Rectal smooth muscle tissue (tissue), 1 donor: ENCODE data around the gene ATP10B.

ENCODE experiments used
- H3K27ac ChIP-seq: one replicate; pipeline ENCODE4 v1.7.0; 2013; ENCODE audit warnings: low read depth, low read length, inconsistent platforms
- H3K27me3 ChIP-seq: one replicate; pipeline ENCODE4 v1.7.0; 2013; ENCODE audit warnings: low read length; ENCODE audit not compliant: control insufficient read depth, insufficient read depth
- H3K36me3 ChIP-seq: one replicate; pipeline ENCODE4 v1.7.0; 2013; ENCODE audit warnings: low read length; ENCODE audit not compliant: control insufficient read depth, insufficient read depth
- H3K4me1 ChIP-seq: one replicate; pipeline ENCODE4 v1.7.0; 2013; ENCODE audit warnings: low read length; ENCODE audit not compliant: control insufficient read depth, insufficient read depth
- H3K4me3 ChIP-seq: one replicate; pipeline ENCODE4 v1.7.0; 2013; ENCODE audit warnings: low read length
- H3K9ac ChIP-seq: one replicate; pipeline ENCODE4 v1.7.0; 2013; ENCODE audit warnings: low read length

The ATP10B gene

GRCh38 chr5:160772854-160773253, 79.2 kb downstream of the ATP10B start:
- Histone ChIP-seq H3K27ac (no peak overlapping the region), H3K9ac (no peak overlapping the region), H3K27me3 (no peaks in the 10 kb centered on the region), H3K36me3 (no peaks in the 10 kb centered on the region), H3K4me3 (no peak overlapping the region), H3K4me1 (no peaks in the 10 kb centered on the region)

- H3K4me1 ChIP-seq, result no peaks in the 10 kb centered on the region
- no peak overlapping the region for H3K27ac ChIP-seq
- H3K9ac ChIP-seq, result no peak overlapping the region
- H3K27me3 ChIP-seq, result no peaks in the 10 kb centered on the region
- H3K4me3 ChIP-seq, result no peak overlapping the region
- H3K36me3 ChIP-seq, result no peaks in the 10 kb centered on the region
Observed at GRCh38 chr5:160770718-160771117, 81.3 kb downstream of the ATP10B start.

- H3K4me3 ChIP-seq, result no peak overlapping the region
- no peaks in the 10 kb centered on the region for H3K4me1 ChIP-seq
- H3K36me3 ChIP-seq, result no peaks in the 10 kb centered on the region
- H3K27ac ChIP-seq, result no peak overlapping the region
- no peak overlapping the region for H3K9ac ChIP-seq
- H3K27me3 ChIP-seq, result no peaks in the 10 kb centered on the region
Observed at GRCh38 chr5:160769301-160769700, 82.7 kb downstream of the ATP10B start.

- Histone ChIP-seq H3K9ac (no peak overlapping the region), H3K27ac (no peak overlapping the region), H3K4me3 (no peak overlapping the region), H3K36me3 (no peaks in the 10 kb centered on the region), H3K27me3 (no peaks in the 10 kb centered on the region), H3K4me1 (no peaks in the 10 kb centered on the region)
Observed at GRCh38 chr5:160767062-160767461, 84.9 kb downstream of the ATP10B start.

- no peak overlapping the region for H3K9ac ChIP-seq
- no peaks in the 10 kb centered on the region for H3K27me3 ChIP-seq
- no peak overlapping the region for H3K27ac ChIP-seq
- no peaks in the 10 kb centered on the region for H3K36me3 ChIP-seq
- H3K4me3 ChIP-seq, result no peak overlapping the region
- H3K4me1 ChIP-seq, result no peaks in the 10 kb centered on the region
Observed at GRCh38 chr5:160760008-160760407, 92.0 kb downstream of the ATP10B start.

- no peaks in the 10 kb centered on the region for H3K36me3 ChIP-seq
- H3K27me3 ChIP-seq, result no peaks in the 10 kb centered on the region
- H3K4me3 ChIP-seq, result no peak overlapping the region
- no peak overlapping the region for H3K27ac ChIP-seq
- no peaks in the 10 kb centered on the region for H3K4me1 ChIP-seq
- H3K9ac ChIP-seq, result no peak overlapping the region
Observed at GRCh38 chr5:160757194-160757593, 94.8 kb downstream of the ATP10B start.

GRCh38 chr5:160750938-160751657, 100.9 kb downstream of the ATP10B start:
- H3K4me3 ChIP-seq, result no peak overlapping the region
- H3K27me3 ChIP-seq, result no peaks in the 10 kb centered on the region
- no peak overlapping the region for H3K27ac ChIP-seq
- H3K9ac ChIP-seq, result no peak overlapping the region
- H3K36me3 ChIP-seq, result no peaks in the 10 kb centered on the region
- no peaks in the 10 kb centered on the region for H3K4me1 ChIP-seq

GRCh38 chr5:160749682-160750081, 102.3 kb downstream of the ATP10B start:
- Histone ChIP-seq H3K27me3 (no peaks in the 10 kb centered on the region), H3K4me3 (no peak overlapping the region), H3K4me1 (no peaks in the 10 kb centered on the region), H3K9ac (no peak overlapping the region), H3K36me3 (no peaks in the 10 kb centered on the region), H3K27ac (no peak overlapping the region)

- Histone ChIP-seq H3K27ac (no peak overlapping the region), H3K4me1 (no peaks in the 10 kb centered on the region), H3K36me3 (no peaks in the 10 kb centered on the region), H3K9ac (no peak overlapping the region), H3K27me3 (no peaks in the 10 kb centered on the region), H3K4me3 (no peak overlapping the region)
Observed at GRCh38 chr5:160749026-160749425, 103.0 kb downstream of the ATP10B start.

GRCh38 chr5:160747987-160748386, 104.0 kb downstream of the ATP10B start:
- H3K4me1 ChIP-seq, result no peaks in the 10 kb centered on the region
- no peaks in the 10 kb centered on the region for H3K27me3 ChIP-seq
- H3K9ac ChIP-seq, result no peak overlapping the region
- no peaks in the 10 kb centered on the region for H3K36me3 ChIP-seq
- H3K27ac ChIP-seq, result no peak overlapping the region
- no peak overlapping the region for H3K4me3 ChIP-seq

- Histone ChIP-seq H3K27me3 (no peaks in the 10 kb centered on the region), H3K36me3 (no peaks in the 10 kb centered on the region), H3K4me1 (no peaks in the 10 kb centered on the region), H3K4me3 (no peak overlapping the region), H3K9ac (no peak overlapping the region), H3K27ac (no peak overlapping the region)
Observed at GRCh38 chr5:160747559-160747958, 104.5 kb downstream of the ATP10B start.

- H3K4me3 ChIP-seq, result no peak overlapping the region
- no peaks in the 10 kb centered on the region for H3K27me3 ChIP-seq
- H3K9ac ChIP-seq, result no peak overlapping the region
- no peaks in the 10 kb centered on the region for H3K4me1 ChIP-seq
- no peaks in the 10 kb centered on the region for H3K36me3 ChIP-seq
- H3K27ac ChIP-seq, result no peak overlapping the region
Observed at GRCh38 chr5:160744268-160745101, 107.5 kb downstream of the ATP10B start.

GRCh38 chr5:160743027-160743426, 109.0 kb downstream of the ATP10B start:
- no peak overlapping the region for H3K4me3 ChIP-seq
- no peaks in the 10 kb centered on the region for H3K4me1 ChIP-seq
- no peak overlapping the region for H3K27ac ChIP-seq
- H3K27me3 ChIP-seq, result no peaks in the 10 kb centered on the region
- H3K36me3 ChIP-seq, result no peaks in the 10 kb centered on the region
- H3K9ac ChIP-seq, result no peak overlapping the region
